ENCODE measurements around the gene CLDN10. TPM values are rescaled to one million over a fixed set of nuclear protein-coding genes. Genes with fewer than 3 reads are reported as not detected.

CLDN10 gene
- total RNA-seq, 1 experiment from 2014 or later: 24.7 TPM

DNA sequence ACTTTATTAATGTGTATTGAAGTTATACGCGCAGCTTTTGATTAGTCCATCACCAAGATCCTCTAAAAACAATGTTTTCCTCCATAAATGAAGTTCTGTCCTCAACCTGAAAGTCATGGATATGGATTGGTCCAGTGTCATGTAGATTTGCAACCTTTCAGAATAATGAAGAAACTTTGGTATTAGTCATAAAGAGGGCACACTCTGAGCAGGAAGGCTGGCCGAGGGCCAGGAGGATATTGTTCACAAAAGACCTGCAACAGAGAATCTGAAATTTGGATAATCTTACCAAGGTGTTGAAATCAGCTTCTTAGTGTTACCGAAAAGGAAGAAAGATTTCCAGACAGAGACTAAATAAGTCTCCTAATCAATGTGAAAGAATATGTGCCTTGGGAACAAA lies 20.7 kb downstream of the CLDN10 start (continued):
- no peak for TF ChIP-seq AR (CRISPR knock-in tag; IDR thresholded peaks at IDR 0.05)
- TF ChIP-seq SP1 (CRISPR knock-in tag; conservative IDR thresholded peaks at IDR 0.05): no peak
- no peak for TF ChIP-seq SOX15 (CRISPR knock-in tag; IDR thresholded peaks at IDR 0.05)
- TF ChIP-seq TP53 (CRISPR knock-in tag; IDR thresholded peaks at IDR 0.05): no peak
- no peak for TF ChIP-seq GTF2I (CRISPR knock-in tag; conservative IDR thresholded peaks at IDR 0.05)
- no peak for TF ChIP-seq GABPB1 (CRISPR knock-in tag; IDR thresholded peaks at IDR 0.05)
- TF ChIP-seq, protein P1, sequence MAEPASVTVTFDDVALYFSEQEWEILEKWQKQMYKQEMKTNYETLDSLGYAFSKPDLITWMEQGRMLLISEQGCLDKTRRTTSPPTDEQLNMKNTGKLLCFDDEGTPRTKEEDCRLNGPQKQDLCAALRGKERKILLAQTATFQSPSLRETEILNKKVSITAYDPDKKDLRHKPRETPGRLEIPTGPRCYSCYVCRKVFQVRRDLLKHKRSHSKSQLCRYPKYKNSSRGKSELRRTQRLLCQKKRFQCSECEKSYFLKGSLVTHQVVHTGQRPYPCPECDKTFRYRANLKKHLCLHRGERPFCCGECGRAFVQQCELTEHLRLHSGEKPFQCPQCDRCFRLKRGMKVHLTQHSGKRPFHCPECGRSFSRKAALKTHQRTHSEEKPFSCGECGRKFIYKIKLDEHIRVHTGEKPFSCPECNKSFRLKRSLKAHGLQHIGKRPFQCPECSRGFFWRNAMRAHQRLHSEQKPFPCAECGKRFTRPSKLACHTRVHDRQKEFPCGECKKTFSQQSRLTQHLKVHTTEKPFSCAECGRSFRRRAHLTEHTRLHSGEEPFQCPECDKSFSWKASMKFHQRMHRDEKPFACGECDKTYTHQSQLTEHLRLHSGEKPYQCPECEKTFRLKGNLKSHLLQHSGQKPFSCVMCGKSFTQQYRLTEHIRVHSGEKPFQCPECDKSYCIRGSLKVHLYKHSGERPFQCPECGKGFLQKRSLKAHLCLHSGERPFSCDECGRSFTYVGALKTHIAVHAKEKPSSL (CRISPR knock-in tag; conservative IDR thresholded peaks at IDR 0.05): no peak
- TF ChIP-seq, protein P2, sequence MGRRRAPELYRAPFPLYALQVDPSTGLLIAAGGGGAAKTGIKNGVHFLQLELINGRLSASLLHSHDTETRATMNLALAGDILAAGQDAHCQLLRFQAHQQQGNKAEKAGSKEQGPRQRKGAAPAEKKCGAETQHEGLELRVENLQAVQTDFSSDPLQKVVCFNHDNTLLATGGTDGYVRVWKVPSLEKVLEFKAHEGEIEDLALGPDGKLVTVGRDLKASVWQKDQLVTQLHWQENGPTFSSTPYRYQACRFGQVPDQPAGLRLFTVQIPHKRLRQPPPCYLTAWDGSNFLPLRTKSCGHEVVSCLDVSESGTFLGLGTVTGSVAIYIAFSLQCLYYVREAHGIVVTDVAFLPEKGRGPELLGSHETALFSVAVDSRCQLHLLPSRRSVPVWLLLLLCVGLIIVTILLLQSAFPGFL (CRISPR knock-in tag; IDR thresholded peaks at IDR 0.05; ENCODE audit: borderline replicate concordance): no peak
- no peak for TF ChIP-seq ATF1 (CRISPR knock-in tag; IDR thresholded peaks at IDR 0.05)
- no peak for TF ChIP-seq NFYB (CRISPR knock-in tag; conservative IDR thresholded peaks at IDR 0.05; ENCODE audit: low read depth)
- TF ChIP-seq IRF2 (CRISPR knock-in tag; IDR thresholded peaks at IDR 0.05; ENCODE audit: borderline replicate concordance, low read depth): no peak

GRCh38 chr13:95579303-95579702 lies 26.8 kb downstream of the CLDN10 start:
- DNase-seq (ENCODE audit: low spot score) (no peak), ATAC-seq (no peak)
- Mint-ChIP-seq H3K4me1 (no peaks in the 10 kb centered on the region), H3K27me3 (ENCODE audit: low read depth) (no peaks in the 10 kb centered on the region), H3K36me3 (peaks cover 44% of the 10 kb centered on the region), H3K27ac (no peak overlapping the region), H3K4me3 (no peak overlapping the region), H3K9me3 (no peaks in the 10 kb centered on the region)
- CTCF ChIA-PET: no interaction called here
- POLR2A ChIA-PET: no interaction called here
- TF ChIP-seq NR1H2 (CRISPR knock-in tag; IDR thresholded peaks at IDR 0.05) (no peak), NFYB (CRISPR knock-in tag; conservative IDR thresholded peaks at IDR 0.05; ENCODE audit: low read depth) (no peak), PRRX2 (CRISPR knock-in tag; IDR thresholded peaks at IDR 0.05) (no peak), JAZF1 (CRISPR knock-in tag; IDR thresholded peaks at IDR 0.05) (no peak), AFF4 (CRISPR knock-in tag; IDR thresholded peaks at IDR 0.05; ENCODE audit: borderline replicate concordance) (no peak), FOXJ3 (CRISPR knock-in tag; IDR thresholded peaks at IDR 0.05; ENCODE audit: borderline replicate concordance) (no peak), NFATC4 (CRISPR knock-in tag; IDR thresholded peaks at IDR 0.05) (no peak), ZBTB21 (CRISPR knock-in tag; IDR thresholded peaks at IDR 0.05; ENCODE audit: borderline replicate concordance) (no peak)
- TF ChIP-seq, protein P3, sequence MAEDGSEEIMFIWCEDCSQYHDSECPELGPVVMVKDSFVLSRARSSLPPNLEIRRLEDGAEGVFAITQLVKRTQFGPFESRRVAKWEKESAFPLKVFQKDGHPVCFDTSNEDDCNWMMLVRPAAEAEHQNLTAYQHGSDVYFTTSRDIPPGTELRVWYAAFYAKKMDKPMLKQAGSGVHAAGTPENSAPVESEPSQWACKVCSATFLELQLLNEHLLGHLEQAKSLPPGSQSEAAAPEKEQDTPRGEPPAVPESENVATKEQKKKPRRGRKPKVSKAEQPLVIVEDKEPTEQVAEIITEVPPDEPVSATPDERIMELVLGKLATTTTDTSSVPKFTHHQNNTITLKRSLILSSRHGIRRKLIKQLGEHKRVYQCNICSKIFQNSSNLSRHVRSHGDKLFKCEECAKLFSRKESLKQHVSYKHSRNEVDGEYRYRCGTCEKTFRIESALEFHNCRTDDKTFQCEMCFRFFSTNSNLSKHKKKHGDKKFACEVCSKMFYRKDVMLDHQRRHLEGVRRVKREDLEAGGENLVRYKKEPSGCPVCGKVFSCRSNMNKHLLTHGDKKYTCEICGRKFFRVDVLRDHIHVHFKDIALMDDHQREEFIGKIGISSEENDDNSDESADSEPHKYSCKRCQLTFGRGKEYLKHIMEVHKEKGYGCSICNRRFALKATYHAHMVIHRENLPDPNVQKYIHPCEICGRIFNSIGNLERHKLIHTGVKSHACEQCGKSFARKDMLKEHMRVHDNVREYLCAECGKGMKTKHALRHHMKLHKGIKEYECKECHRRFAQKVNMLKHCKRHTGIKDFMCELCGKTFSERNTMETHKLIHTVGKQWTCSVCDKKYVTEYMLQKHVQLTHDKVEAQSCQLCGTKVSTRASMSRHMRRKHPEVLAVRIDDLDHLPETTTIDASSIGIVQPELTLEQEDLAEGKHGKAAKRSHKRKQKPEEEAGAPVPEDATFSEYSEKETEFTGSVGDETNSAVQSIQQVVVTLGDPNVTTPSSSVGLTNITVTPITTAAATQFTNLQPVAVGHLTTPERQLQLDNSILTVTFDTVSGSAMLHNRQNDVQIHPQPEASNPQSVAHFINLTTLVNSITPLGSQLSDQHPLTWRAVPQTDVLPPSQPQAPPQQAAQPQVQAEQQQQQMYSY (CRISPR knock-in tag; IDR thresholded peaks at IDR 0.05): no peak
- TF ChIP-seq, protein P4, sequence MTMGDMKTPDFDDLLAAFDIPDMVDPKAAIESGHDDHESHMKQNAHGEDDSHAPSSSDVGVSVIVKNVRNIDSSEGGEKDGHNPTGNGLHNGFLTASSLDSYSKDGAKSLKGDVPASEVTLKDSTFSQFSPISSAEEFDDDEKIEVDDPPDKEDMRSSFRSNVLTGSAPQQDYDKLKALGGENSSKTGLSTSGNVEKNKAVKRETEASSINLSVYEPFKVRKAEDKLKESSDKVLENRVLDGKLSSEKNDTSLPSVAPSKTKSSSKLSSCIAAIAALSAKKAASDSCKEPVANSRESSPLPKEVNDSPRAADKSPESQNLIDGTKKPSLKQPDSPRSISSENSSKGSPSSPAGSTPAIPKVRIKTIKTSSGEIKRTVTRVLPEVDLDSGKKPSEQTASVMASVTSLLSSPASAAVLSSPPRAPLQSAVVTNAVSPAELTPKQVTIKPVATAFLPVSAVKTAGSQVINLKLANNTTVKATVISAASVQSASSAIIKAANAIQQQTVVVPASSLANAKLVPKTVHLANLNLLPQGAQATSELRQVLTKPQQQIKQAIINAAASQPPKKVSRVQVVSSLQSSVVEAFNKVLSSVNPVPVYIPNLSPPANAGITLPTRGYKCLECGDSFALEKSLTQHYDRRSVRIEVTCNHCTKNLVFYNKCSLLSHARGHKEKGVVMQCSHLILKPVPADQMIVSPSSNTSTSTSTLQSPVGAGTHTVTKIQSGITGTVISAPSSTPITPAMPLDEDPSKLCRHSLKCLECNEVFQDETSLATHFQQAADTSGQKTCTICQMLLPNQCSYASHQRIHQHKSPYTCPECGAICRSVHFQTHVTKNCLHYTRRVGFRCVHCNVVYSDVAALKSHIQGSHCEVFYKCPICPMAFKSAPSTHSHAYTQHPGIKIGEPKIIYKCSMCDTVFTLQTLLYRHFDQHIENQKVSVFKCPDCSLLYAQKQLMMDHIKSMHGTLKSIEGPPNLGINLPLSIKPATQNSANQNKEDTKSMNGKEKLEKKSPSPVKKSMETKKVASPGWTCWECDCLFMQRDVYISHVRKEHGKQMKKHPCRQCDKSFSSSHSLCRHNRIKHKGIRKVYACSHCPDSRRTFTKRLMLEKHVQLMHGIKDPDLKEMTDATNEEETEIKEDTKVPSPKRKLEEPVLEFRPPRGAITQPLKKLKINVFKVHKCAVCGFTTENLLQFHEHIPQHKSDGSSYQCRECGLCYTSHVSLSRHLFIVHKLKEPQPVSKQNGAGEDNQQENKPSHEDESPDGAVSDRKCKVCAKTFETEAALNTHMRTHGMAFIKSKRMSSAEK (CRISPR knock-in tag; IDR thresholded peaks at IDR 0.05; ENCODE audit: borderline replicate concordance): no peak

Measured in WTC11 (cell line).